GM12874 (cell line): ENCODE data around the gene IL15.

Experiments used
- TF ChIP-seq, protein P1 (sequence below): IDR thresholded peaks from 2 replicates; pipeline ENCODE4 v1.5.1; 2011; ENCODE audit warnings: low read depth, mild to moderate bottlenecking, control low read depth, low read length, moderate library complexity; ENCODE audit not compliant: insufficient read depth

Gene IL15

GRCh38 chr4:141638230-141638629, 1.8 kb downstream of the IL15 start:
- TF ChIP-seq, protein P1, sequence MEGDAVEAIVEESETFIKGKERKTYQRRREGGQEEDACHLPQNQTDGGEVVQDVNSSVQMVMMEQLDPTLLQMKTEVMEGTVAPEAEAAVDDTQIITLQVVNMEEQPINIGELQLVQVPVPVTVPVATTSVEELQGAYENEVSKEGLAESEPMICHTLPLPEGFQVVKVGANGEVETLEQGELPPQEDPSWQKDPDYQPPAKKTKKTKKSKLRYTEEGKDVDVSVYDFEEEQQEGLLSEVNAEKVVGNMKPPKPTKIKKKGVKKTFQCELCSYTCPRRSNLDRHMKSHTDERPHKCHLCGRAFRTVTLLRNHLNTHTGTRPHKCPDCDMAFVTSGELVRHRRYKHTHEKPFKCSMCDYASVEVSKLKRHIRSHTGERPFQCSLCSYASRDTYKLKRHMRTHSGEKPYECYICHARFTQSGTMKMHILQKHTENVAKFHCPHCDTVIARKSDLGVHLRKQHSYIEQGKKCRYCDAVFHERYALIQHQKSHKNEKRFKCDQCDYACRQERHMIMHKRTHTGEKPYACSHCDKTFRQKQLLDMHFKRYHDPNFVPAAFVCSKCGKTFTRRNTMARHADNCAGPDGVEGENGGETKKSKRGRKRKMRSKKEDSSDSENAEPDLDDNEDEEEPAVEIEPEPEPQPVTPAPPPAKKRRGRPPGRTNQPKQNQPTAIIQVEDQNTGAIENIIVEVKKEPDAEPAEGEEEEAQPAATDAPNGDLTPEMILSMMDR: no peak

DNA sequence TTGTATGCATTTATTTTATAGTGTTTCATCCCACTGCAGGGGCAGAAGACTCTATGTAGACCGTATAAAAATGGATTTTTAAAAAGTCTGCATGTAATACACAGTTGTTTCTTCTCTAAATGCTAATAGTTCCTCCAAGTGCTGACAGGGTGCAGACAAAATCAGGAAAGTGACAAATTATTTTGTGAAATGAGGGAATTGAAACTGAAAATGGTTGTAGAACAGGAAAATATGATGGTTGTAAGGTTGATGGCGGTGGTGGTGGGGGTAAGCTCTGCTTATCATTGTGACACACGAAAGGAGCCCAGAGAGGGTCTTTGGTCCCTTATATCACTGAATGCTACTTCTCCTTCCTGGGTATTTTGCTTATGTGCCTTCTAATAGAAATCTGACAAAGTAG, 4.3 kb downstream of the IL15 start:
- TF ChIP-seq, protein P1: no peak

GRCh38 chr4:141642063-141642462, 5.7 kb downstream of the IL15 start:
- TF ChIP-seq, protein P1: no peak

DNA sequence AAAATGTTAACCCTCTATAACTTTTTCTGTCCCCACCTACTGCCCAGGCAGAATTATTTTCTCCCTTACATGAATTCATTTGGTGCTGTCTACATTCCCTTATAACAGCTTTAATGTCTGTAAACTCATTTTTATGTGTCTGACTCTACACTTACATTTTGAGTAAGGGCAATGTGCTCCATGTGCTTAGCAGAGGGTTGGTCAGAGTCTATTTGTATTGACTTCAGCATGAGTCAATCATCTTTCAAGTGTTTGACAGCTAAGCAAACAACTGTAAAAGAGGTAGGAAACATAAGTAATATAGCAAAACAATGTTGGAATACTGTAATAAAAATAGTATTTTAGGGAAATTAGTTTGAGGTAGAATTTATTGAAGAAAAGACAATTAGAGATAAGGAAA, 6.3 kb downstream of the IL15 start:
- TF ChIP-seq, protein P1: no peak

- TF ChIP-seq, protein P1: no peak
Measured at GRCh38 chr4:141643557-141643956, 7.2 kb downstream of the IL15 start.

DNA sequence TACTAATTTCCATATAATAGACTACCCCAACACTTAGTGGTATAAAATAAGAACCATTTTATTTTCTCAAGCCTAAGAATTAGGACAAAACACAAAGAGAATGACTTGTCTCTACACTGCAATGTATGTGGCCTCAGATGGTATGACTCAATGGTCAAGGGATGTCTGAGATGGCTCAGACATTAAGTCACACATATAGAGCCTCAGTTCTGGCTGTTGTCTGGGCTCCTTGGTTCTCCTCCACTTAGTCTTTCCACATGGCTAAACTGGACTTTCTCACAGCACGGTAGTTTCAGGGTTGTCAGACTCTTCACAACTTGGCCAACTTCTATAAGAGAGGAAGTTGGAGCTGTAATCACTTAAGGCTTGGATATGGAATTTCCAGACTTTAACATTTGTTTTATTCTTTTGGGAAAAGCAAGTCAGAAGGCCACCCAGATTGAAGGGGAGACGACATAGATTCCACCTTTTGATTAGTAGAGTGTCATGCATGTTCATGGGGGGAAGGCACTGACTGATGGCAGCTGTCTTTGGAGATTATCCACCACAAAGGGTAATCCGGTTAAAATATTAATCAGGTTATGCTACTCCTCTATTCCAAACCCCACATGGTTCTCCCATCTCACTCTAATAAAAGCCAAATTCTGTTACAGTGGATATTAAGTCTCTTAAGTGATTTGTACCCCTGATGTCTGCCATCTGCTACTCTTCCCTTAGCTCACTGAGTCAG, 9.4 kb downstream of the IL15 start:
- TF ChIP-seq, protein P1: no peak

DNA sequence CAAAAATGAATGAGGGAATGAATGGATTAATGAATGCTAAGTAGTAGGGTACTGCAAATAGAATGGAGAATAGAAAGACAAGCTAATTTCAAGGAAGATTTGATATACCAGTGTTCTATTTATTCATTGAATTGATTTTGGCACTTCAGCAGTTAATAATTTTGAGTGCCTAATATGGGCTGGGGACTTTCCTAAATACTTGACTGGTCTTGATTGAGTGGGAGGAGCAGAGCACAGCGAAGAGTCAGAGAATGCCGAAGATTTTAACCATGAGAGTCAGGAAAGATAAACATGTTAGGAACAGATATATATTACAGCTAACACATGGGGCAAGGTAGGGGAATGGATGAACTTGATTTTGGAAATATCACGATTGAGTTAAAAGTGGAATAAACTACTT, 10.6 kb downstream of the IL15 start:
- TF ChIP-seq, protein P1: no peak
